ENCODE results near the gene PCYT1B. TPM values are rescaled to one million over a fixed set of nuclear protein-coding genes. Genes with fewer than 3 reads are reported as not detected.
"Not testable (repeated sequence)": the region's sequence is repeated elsewhere in the genome, so short reads cannot be mapped to it uniquely, and the experiment has no call there.

Gene PCYT1B
- total and polyA plus RNA-seq, 3 donors from 2014 or later = 15.5 to 24.0 (median 23.9) TPM

- DNase-seq = peak; percentile 20
- TF ChIP-seq CTCF (IDR thresholded peaks at IDR 0.05) (no peak), POLR2A (IDR thresholded peaks at IDR 0.05) (no peak)
- Histone ChIP-seq H3K9me3 (no peaks in the 10 kb centered on the region), H3K27ac (no peak overlapping the region), H3K36me3 (ENCODE audit: low read depth, missing control alignments) (no peaks in the 10 kb centered on the region), H3K4me3 (no peak overlapping the region), H3K27me3 (no peaks in the 10 kb centered on the region), H3K4me1 (no peaks in the 10 kb centered on the region)
- WGBS, 2 donors = 53 to 60% methylated on average over 2 to 5 of the region's 5 CpGs
- intact Hi-C loops (cut with DNase I; ENCODE audit: low total_unique reads) = no loop called here
Observed at GRCh38 chrX:24619647-24620046, 27.5 kb downstream of the PCYT1B start.

GRCh38 chrX:24610516-24610915 lies 36.6 kb downstream of the PCYT1B start:
- Histone ChIP-seq H3K4me3 (no peak overlapping the region), H3K9me3 (no peaks in the 10 kb centered on the region), H3K4me1 (no peaks in the 10 kb centered on the region), H3K27me3 (no peaks in the 10 kb centered on the region), H3K36me3 (ENCODE audit: low read depth, missing control alignments) (no peaks in the 10 kb centered on the region), H3K27ac (no peak overlapping the region)
- WGBS, 2 donors = 50 to 54% methylated on average over 1 of the region's 1 CpG
- TF ChIP-seq POLR2A (IDR thresholded peaks at IDR 0.05) (no peak), CTCF (IDR thresholded peaks at IDR 0.05) (no peak)
- no peak for DNase-seq
- intact Hi-C loops (cut with DNase I; ENCODE audit: low total_unique reads) = no loop called here

DNA sequence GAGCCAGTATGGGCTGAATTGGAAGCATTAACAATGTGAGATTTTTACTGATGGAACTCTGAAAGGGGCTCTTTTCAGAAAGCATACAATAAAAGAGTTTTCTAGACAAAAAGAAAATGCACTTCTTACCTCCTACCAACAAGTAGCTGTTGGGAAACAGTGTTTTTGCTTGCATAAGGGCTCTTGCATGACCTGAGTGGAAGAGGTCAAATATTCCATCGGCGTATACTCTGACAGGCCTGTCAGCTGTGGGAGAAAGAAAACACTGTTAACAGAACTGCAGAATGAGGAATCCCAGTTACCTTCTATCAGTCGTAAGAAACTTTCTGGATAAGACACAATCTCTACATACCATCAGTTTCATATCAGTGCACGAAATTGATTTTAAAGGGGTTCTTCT lies 39.5 kb downstream of the PCYT1B start:
- no peak for TF ChIP-seq POLR2A (IDR thresholded peaks at IDR 0.05)
- no peak for TF ChIP-seq CTCF (IDR thresholded peaks at IDR 0.05)
- Histone ChIP-seq H3K27me3 (no peaks in the 10 kb centered on the region), H3K4me3 (no peak overlapping the region), H3K36me3 (ENCODE audit: low read depth, missing control alignments) (no peaks in the 10 kb centered on the region), H3K9me3 (no peaks in the 10 kb centered on the region), H3K27ac (no peak overlapping the region), H3K4me1 (no peaks in the 10 kb centered on the region)
- no peak for DNase-seq
- intact Hi-C loops (cut with DNase I; ENCODE audit: low total_unique reads) = no loop called here
- 78 to 83% methylated on average over 2 to 4 of the region's 4 CpGs for WGBS, 2 donors

- 60 to 90% methylated on average over 1 to 3 of the region's 3 CpGs for WGBS, 2 donors
- H3K4me3 ChIP-seq; H3K27ac ChIP-seq; DNase-seq; H3K36me3 ChIP-seq (ENCODE audit: low read depth, missing control alignments); intact Hi-C loops (cut with DNase I; ENCODE audit: low total_unique reads); H3K27me3 ChIP-seq; H3K9me3 ChIP-seq; H3K4me1 ChIP-seq: not testable (repeated sequence)
Observed at GRCh38 chrX:24605941-24606340, 41.2 kb downstream of the PCYT1B start.

DNA sequence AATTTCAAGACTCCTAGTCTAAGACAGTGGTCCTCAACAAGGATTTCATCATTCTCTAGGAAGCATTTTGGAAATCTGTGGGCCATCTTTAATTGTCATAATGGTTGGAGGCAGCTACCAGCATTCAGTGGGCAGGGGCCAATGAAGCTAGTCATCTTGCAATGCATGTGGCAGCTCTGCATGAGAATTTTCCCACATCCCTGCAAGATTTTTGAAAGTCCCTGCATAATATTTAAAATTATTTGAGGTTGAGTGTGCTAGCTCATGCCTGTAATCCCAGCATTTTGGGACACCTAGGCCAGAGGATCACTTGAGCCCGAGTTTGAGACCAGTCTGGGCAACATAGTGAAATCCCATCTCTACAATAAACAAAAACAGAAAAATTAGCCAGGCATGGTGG lies 44.0 kb downstream of the PCYT1B start:
- no peaks in the 10 kb centered on the region for H3K4me1 ChIP-seq
- no peaks in the 10 kb centered on the region for H3K36me3 ChIP-seq (ENCODE audit: low read depth, missing control alignments)
- intact Hi-C loops (cut with DNase I; ENCODE audit: low total_unique reads) = no loop called here
- 75 to 89% methylated on average over 1 of the region's 1 CpG for WGBS, 2 donors
- no peak for DNase-seq
- no peak overlapping the region for H3K4me3 ChIP-seq
- no peaks in the 10 kb centered on the region for H3K9me3 ChIP-seq
- no peaks in the 10 kb centered on the region for H3K27me3 ChIP-seq
- H3K27ac ChIP-seq = no peak overlapping the region
- TF ChIP-seq POLR2A (IDR thresholded peaks at IDR 0.05) (no peak), CTCF (IDR thresholded peaks at IDR 0.05) (no peak)

All from testis (tissue), 3 donors.